ENCODE results near the gene GLYR1. TPM values are rescaled to one million over a fixed set of nuclear protein-coding genes. Genes with fewer than 3 reads are reported as not detected.

GLYR1 gene
- total RNA-seq, 1 donor from 2014 or later = 55.9 TPM

DNA sequence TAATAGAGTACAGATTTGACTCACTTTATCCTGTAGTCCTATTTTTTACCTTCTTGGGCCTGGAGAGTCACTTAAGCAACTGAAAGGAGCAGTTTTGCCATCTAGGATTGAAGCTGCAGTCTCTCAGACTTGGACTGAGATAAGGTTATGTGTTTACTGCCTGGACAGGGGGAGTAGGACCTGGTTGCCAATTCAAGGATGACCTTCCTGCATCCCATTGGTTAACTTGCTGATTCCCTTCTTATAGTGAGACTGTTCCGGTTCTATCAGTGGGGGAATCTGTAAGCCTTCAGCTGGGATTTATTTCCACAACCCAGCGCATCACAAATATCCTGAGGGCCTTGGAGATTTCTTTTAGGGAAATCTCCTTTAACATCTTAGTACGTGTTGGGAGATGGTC, 3.1 kb upstream of the GLYR1 start:
- DNase-seq (ENCODE audit: low read depth, low spot score) = no peak

DNA sequence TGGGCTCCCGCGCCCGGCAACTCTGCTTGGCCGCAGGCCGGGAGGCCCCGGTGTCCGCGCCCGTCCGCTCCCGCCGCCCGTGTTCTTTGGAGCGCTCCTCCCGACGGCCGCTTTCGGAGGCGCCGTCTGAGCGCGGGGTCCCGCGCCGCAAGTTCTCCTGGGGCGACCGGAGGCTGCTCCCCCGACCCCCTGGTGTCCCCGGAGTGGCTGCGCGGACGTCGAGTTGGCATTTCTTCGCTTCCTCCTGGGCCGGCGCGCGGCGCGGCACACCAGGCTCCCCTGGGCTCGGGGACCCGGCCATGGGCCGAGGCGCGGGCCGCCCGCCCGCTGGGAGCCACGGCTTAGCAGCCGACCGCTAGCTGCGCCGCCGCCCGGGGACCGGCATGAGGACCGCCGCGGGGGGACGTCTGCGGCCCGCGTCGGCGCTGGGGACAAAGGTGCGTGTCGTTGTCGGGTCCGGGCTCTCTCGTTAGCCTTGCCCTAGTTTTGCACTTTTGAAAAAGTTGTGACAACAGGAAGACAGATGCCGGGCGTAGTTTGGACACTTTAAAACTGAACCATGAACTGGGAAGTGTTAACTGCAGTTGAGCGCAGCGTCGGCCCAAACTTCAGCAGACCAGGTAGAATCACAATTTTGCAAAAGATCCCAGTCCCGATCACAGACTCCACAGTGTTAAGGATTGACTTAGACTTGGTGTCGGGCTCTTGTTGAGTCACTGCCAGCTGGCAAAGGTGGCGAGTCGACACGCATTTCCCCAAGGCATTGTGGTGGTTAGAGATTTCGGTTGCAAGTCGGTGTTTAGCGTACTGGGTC, 893 bp upstream of the GLYR1 start:
- DNase-seq (ENCODE audit: low read depth, low spot score) = peak; percentile 45

DNA sequence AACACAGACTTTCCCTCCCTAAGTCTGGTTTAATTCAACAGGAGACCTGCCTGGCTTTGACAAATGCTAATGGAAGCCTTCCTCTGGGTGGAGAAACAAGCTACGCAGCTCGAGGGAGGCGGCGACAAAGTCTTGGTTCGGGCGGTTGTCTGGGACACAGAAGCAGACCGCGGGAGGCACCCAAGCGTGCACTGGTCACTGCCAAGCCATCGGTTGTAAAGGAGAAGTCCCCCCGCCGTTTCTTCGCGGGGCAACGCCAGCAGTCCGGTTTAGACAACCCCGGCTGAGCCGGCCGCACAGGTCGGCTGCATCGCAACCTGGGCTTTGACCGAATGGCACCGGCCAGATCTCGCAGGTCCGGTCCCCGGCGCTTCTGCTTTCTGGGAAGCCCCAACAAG, 586 bp downstream of the GLYR1 start:
- DNase-seq (ENCODE audit: low read depth, low spot score) = peak; percentile 26

- no peak for DNase-seq (ENCODE audit: low read depth, low spot score)
These were observed 6.1 kb downstream of the GLYR1 start for GRCh38 chr16:4840984-4841383.

DNA sequence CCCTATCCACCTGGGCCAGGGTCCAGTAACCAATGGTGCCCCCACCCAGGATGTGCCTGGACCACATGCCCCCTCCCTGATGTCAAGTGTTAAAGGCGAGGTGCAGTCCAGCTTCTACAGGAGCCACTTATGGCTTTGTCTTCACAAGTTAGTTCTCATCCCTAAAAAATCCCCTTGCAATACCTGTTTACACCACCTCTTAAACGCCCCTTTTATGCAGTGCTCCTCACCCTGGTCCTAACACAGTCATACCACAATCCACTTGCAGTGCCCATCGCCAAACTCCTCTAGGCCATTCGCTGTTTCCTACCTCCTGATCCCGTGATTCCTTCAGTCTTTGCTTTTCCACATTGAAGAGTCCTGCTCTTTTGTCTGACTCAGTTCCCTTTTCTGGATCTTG, 7.1 kb downstream of the GLYR1 start:
- no peak for DNase-seq (ENCODE audit: low read depth, low spot score)

DNA sequence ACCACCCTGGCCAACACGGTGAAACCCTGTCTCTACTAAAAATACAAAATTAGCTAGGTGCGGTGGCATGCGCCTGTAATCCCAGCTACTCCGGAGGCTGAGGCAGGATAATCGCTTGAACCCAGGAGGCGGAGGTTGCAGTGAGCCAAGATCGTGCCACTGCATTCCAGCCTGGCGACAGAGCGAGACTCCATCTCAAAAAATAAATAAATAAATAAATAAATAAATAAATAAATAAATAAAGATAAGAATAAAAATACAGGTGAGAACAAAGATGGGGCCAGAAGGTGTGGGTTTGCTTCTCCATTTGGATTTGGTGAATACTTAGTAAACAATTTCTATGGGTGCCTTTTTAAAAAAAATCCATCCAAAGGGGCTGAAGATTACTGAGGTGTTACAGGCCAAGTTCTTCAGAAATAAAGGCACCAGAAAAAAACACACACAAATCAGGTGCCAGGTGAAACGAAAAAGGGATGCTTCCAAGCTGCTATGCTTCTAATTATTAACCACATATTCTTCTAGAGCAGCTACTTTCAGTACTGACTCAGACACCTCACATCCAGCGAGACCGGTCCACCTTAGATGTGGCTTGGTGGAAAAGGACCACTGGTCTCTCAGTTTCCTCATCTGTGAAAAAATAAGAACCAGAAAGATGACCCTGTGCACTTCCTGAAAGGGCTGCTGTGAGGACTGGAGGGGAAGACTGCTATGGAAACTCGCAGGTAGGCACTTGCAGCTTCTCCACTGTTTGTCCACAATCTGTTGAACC, 9.2 kb downstream of the GLYR1 start:
- no peak for DNase-seq (ENCODE audit: low read depth, low spot score)

- DNase-seq (ENCODE audit: low read depth, low spot score) = no peak
These were observed 10.4 kb downstream of the GLYR1 start for GRCh38 chr16:4836727-4837126.

GRCh38 chr16:4833584-4833983, 13.5 kb downstream of the GLYR1 start:
- DNase-seq (ENCODE audit: low read depth, low spot score) = no peak

- DNase-seq (ENCODE audit: low read depth, low spot score) = no peak
These were observed 14.3 kb downstream of the GLYR1 start for GRCh38 chr16:4832698-4833343.

- DNase-seq (ENCODE audit: low read depth, low spot score) = no peak
These were observed 15.5 kb downstream of the GLYR1 start for GRCh38 chr16:4831616-4832015.

DNA sequence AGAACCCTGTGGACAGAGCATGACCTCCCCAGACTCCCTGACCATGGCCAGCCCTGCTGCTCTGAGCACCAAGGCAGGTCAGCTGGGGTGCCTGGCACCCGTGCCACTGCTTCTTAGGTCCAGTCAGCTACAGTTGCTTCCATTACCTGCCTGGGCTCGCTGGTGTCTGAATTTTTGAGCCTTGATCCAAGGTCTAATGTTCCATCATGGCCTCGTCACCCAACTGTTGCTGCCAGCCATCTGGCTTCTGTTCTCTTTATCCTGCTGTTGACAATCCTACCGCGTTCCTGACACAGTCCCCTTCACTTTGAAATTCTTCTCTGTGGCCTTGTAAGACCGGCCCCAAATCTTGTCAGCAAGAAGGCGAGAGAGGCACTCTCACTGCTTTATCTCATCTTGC, 16.7 kb downstream of the GLYR1 start:
- DNase-seq (ENCODE audit: low read depth, low spot score) = no peak

DNA sequence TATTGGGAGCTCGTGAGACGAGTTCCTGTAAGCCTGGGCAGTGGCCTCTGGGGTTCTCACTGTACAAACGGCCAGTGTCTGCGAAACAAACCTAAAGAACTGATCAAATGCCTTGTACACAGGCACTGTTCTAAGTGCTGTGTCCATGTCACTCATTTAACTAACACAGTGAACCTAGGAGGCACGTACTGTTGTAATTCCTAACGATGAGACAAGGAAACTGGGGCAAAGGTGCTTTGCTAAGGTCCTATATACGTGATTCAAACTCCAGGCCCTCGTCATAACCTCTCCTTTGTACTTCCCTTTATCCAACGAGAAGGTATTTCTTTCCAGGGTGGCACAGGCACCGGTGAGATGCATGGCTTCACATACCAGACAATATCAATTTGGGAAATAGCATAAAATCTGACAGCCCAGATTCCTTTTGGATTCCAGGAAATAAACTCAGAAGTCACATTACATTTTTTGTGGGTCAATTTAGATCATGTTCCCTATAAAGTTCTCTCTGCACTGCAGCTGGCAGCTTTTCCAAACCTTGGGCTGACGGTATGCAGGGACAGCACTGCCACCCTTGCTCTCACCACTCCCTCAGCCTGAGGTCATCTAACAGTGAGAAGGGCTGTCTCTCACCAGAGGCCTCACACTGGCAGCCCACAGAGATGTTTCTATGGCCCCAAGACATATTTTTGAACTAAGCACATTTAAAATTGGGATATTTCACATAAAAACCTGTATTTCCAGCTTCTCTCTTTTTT, 18.3 kb downstream of the GLYR1 start:
- DNase-seq (ENCODE audit: low read depth, low spot score) = no peak

DNA sequence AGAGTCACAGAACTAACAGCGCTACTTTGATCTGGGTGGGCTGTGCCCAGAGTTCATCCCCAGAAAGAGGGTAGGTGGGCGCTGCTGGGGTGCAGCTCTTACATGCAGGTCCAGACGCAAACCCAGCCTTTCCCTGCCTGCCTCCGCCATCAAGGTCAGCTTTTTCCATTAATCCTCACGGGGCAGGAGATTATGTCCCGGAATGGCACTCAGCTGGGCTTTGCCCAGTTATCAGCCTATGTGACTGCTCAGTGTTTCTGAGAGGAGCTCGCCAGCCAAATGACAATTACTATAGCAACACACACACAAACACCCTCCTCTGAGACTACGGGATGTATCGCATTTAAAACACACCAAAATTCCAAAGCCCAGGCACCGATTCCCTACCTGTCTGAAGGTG, 20.1 kb downstream of the GLYR1 start:
- DNase-seq (ENCODE audit: low read depth, low spot score) = no peak

- no peak for DNase-seq (ENCODE audit: low read depth, low spot score)
These were observed 20.6 kb downstream of the GLYR1 start for GRCh38 chr16:4826526-4826925.

- DNase-seq (ENCODE audit: low read depth, low spot score) = no peak
These were observed 21.9 kb downstream of the GLYR1 start for GRCh38 chr16:4825196-4825595.

GRCh38 chr16:4820652-4821051, 26.4 kb downstream of the GLYR1 start:
- no peak for DNase-seq (ENCODE audit: low read depth, low spot score)

DNA sequence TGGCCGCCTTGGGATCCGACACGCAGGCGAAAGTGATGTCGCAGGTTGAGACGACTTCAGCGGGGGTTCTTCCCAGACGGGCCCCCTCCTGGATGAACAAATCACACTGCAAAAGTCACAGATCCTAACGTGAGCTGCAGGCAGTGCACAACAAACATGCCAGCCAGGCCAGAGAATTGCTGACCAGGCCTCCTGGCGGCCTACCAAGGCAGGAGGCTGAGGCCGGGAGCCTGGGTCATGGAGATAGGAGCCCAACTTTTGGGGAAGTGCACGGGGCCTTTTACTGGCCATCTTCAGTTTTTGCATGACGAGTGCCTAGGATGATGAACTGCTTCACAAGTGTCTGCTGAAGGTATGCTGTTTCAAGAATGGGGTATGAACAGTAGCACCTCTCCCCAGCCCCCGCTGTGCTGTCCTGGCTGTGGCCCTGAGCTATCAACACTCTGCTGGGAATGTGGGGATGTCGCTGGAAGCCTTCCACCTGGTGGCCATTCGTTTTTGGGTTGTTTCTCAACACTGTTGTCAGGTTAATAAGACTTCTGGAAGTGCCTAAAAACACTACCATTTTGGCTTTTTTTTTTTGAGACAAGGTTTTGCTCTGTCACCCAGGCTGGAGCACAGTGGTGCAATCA, 32.4 kb downstream of the GLYR1 start:
- DNase-seq (ENCODE audit: low read depth, low spot score) = no peak

DNA sequence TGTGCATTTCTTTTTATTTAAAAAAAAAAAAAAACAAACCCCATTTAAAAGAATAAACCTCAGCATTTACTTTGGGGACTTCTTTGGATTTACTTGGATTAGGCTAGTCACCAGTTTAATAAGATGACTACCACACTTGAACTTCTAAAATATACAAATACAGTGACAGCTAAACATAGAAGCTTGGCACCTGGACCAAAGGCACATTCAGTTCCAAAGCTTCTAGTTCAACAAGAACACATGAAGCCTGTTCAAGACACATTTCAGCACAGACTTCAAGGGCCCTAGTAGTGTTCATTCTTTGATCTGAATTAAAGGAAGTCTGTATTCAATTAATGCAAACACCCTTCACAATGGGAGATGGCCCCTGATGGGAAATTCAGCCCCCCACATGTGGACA, 33.0 kb downstream of the GLYR1 start:
- DNase-seq (ENCODE audit: low read depth, low spot score) = no peak

DNA sequence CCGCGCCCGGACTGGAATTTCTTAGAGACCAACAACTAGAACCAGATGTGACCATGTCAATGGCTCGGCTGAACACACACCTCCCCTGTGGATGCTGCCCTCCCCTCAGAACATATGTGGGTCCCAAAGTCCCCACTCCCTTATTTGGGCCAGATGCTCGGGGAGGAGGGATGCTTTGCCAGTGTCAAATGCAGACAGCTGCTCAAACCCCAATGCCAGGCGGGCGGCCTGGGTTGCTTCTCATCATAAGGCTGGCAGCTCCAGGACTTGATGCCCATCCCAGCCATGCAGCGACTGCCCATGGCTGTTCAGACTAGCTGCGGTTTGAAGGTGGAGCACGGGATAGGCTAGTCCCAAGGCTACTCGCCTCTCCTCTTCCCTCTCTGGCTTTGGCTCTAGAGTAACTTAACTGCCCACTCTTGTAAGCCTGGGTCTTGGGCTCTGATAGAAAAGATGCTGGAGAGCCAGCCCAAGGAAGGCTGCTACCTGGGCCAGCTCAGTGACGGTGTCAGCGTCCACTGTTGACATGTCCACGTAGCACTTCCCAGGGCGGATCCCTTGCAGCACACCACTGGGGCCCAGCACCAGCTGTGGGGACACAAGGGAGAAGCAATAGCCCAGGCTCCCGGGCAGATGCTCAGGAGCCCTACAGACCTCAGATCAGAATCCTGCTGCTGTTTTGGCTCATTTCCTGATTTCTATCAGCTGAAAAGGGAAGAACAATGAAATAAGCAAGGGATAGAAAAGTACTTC, 33.7 kb downstream of the GLYR1 start:
- no peak for DNase-seq (ENCODE audit: low read depth, low spot score)

GRCh38 chr16:4811773-4812172, 35.3 kb downstream of the GLYR1 start:
- DNase-seq (ENCODE audit: low read depth, low spot score) = no peak

Data from pulmonary artery endothelial cell (primary cell).